Keratinocyte (primary cell): ENCODE data around the gene ANKRD36. TPM values are rescaled to one million over a fixed set of nuclear protein-coding genes. Genes with fewer than 3 reads are reported as not detected.
"Not testable (repeated sequence)": the region's sequence is repeated elsewhere in the genome, so short reads cannot be mapped to it uniquely, and the experiment has no call there.

Experiments used
- DNase-seq: peaks from one replicate; pipeline ENCODE4 v3.0.0-alpha.2; 2011; ENCODE audit warnings: low read depth, missing footprints, low spot score
- FAIRE-seq: peaks from 2 replicates; lab custom pipeline; 2011; peaks lifted over from hg19 to GRCh38; lab: Jason Lieb, UNC
- H2AFZ ChIP-seq: 2 replicates; pipeline ENCODE4 v1.6.0; 2012; ENCODE audit warnings: low read length, control low read depth, inconsistent platforms; ENCODE audit not compliant: control insufficient read depth
- H3K27ac ChIP-seq: 2 replicates; pipeline ENCODE4 v1.5.1; 2011; ENCODE audit warnings: low read length; ENCODE audit not compliant: control insufficient read depth, insufficient read depth
- H3K27me3 ChIP-seq: 3 replicates; pipeline ENCODE4 v1.6.0; 2011; ENCODE audit warnings: low read length; ENCODE audit not compliant: control insufficient read depth, insufficient read depth; ENCODE audit errors: extremely low read depth
- H3K36me3 ChIP-seq, 2 experiments: 2 replicates in 1 of 2; 3 replicates in 1 of 2; pipeline ENCODE4 v1.5.1; 2011; ENCODE audit warnings: low read length in 2 of 2, mild to moderate bottlenecking in 1 of 2; ENCODE audit not compliant: control insufficient read depth in 2 of 2, insufficient read depth in 2 of 2; ENCODE audit errors: extremely low read depth in 1 of 2
- H3K4me1 ChIP-seq: 3 replicates; pipeline ENCODE4 v1.5.1; 2011; ENCODE audit warnings: low read length; ENCODE audit not compliant: control insufficient read depth, insufficient read depth; ENCODE audit errors: extremely low read depth
- H3K4me2 ChIP-seq: 3 replicates; pipeline ENCODE4 v1.6.0; 2011; ENCODE audit warnings: low read depth, low read length; ENCODE audit not compliant: control insufficient read depth, insufficient read depth; ENCODE audit errors: extremely low read depth
- H3K4me3 ChIP-seq, 3 experiments: fragments of 200-600 bp in 1 of 3; sonication (generic) in 1 of 3; 2 replicates in 2 of 3; 3 replicates in 1 of 3; pipeline ENCODE4 v1.5.1; 2011 to 2016; ENCODE audit warnings: low read length in 3 of 3, mild to moderate bottlenecking in 3 of 3, control low read depth in 2 of 3, inconsistent platforms in 1 of 3, low read depth in 1 of 3, mixed read lengths in 1 of 3, mixed run types in 1 of 3, moderate library complexity in 1 of 3; ENCODE audit not compliant: control insufficient read depth in 2 of 3, insufficient read depth in 2 of 3; ENCODE audit errors: extremely low read depth in 1 of 3
- H3K79me2 ChIP-seq: 2 replicates; pipeline ENCODE4 v1.6.0; 2012; ENCODE audit warnings: low read length; ENCODE audit not compliant: control insufficient read depth, insufficient read depth
- H3K9ac ChIP-seq: 3 replicates; pipeline ENCODE4 v1.6.0; 2011; ENCODE audit warnings: low read length; ENCODE audit not compliant: control insufficient read depth, insufficient read depth; ENCODE audit errors: extremely low read depth
- H3K9me1 ChIP-seq: 3 replicates; pipeline ENCODE4 v1.6.0; 2011; ENCODE audit warnings: low read length; ENCODE audit not compliant: control insufficient read depth, insufficient read depth; ENCODE audit errors: extremely low read depth
- H3K9me3 ChIP-seq: 2 replicates; pipeline ENCODE4 v1.5.1; 2012; ENCODE audit warnings: low read depth, low read length; ENCODE audit not compliant: control insufficient read depth
- H4K20me1 ChIP-seq: 3 replicates; pipeline ENCODE4 v1.6.0; 2011; ENCODE audit warnings: low read length; ENCODE audit not compliant: control insufficient read depth, insufficient read depth; ENCODE audit errors: extremely low read depth
- dilution Hi-C: fragments of 300-500 bp; cut with MboI; formaldehyde crosslinking; loops from one replicate; pipeline ENCODE4 v1.7.0; 2020; ENCODE audit warnings: low sequenced_read_pairs; ENCODE audit not compliant: extremely low pct_ligation_motif_present
- polyA plus RNA-seq, 5 experiments: library from polyadenylated mRNA; depleted of rRNA in 3 of 5; stranded (reverse) in 3 of 5; stranded (forward) in 1 of 5; unstranded in 1 of 5; fragments of >200 nt; gene quantifications; 1 replicate in 1 of 5; 2 replicates in 3 of 5; 3 replicates in 1 of 5; pipeline versions ENCODE4 v1.2.1 to v1.2.3, GENCODE V29; 2011 to 2012; ENCODE audit warnings: missing spikeins in 2 of 5, low read depth in 1 of 5, low replicate concordance in 1 of 5

ANKRD36 gene
- polyA plus RNA-seq, 1 donor (not counting 4 experiments of a cell fraction or from before 2014, with no cell fraction given), result 5.2 TPM

- H3K4me3 ChIP-seq, H3K27ac ChIP-seq, H3K9me1 ChIP-seq, H3K36me3 ChIP-seq, dilution Hi-C loops, H3K4me1 ChIP-seq, FAIRE-seq, H3K27me3 ChIP-seq, H4K20me1 ChIP-seq, H3K79me2 ChIP-seq, H2AFZ ChIP-seq, DNase-seq, H3K4me2 ChIP-seq, H3K9ac ChIP-seq, H3K9me3 ChIP-seq: not testable (repeated sequence)
Measured at GRCh38 chr2:97166548-97166947, 53.6 kb downstream of the ANKRD36 start.

GRCh38 chr2:97167938-97168337 is 55.0 kb downstream of the ANKRD36 start:
- H3K36me3 ChIP-seq, H3K9ac ChIP-seq, H2AFZ ChIP-seq, H3K79me2 ChIP-seq, H3K4me3 ChIP-seq, DNase-seq, H3K27me3 ChIP-seq, H3K4me2 ChIP-seq, H3K9me3 ChIP-seq, H3K4me1 ChIP-seq, dilution Hi-C loops, FAIRE-seq, H3K27ac ChIP-seq, H4K20me1 ChIP-seq, H3K9me1 ChIP-seq: not testable (repeated sequence)

- H3K36me3 ChIP-seq, H2AFZ ChIP-seq, DNase-seq, H3K9ac ChIP-seq, H3K9me3 ChIP-seq, H3K4me1 ChIP-seq, H3K9me1 ChIP-seq, dilution Hi-C loops, H3K27me3 ChIP-seq, H3K27ac ChIP-seq, H3K79me2 ChIP-seq, FAIRE-seq, H3K4me3 ChIP-seq, H3K4me2 ChIP-seq, H4K20me1 ChIP-seq: not testable (repeated sequence)
Measured at GRCh38 chr2:97168583-97168982, 55.6 kb downstream of the ANKRD36 start.

- H4K20me1 ChIP-seq, dilution Hi-C loops, H3K27me3 ChIP-seq, FAIRE-seq, H3K4me2 ChIP-seq, H3K9ac ChIP-seq, DNase-seq, H3K79me2 ChIP-seq, H3K27ac ChIP-seq, H2AFZ ChIP-seq, H3K36me3 ChIP-seq, H3K4me3 ChIP-seq, H3K4me1 ChIP-seq, H3K9me1 ChIP-seq, H3K9me3 ChIP-seq: not testable (repeated sequence)
Measured at GRCh38 chr2:97180391-97180790, 67.4 kb downstream of the ANKRD36 start.

- DNase-seq, H4K20me1 ChIP-seq, H3K4me3 ChIP-seq, H2AFZ ChIP-seq, H3K4me2 ChIP-seq, H3K27ac ChIP-seq, H3K79me2 ChIP-seq, H3K9me3 ChIP-seq, H3K9me1 ChIP-seq, FAIRE-seq, H3K36me3 ChIP-seq, H3K9ac ChIP-seq, H3K4me1 ChIP-seq, H3K27me3 ChIP-seq, dilution Hi-C loops: not testable (repeated sequence)
Measured at GRCh38 chr2:97195349-97195748, 82.4 kb downstream of the ANKRD36 start.
